Measurements from ENCODE around the gene ASCC1.

Gene ASCC1

DNA sequence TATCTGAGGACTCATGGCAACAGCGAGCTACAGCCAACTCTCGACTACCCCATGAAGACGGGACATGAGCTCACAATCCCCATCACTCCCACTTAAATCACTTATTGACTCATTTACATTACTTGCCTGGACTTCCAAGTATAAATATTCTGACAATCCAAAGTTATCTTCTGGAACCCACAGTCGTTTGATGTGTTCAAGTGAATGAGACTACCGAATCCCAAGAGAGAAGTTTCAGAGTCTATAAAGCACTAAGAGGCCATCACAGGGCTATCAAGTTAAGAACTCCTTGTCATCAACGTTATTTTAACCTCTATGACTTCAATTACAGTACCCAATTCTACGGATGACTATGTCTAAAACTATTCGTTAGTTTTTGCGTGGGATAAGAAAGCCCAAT lies 11.8 kb downstream of the ASCC1 start:
- no peak overlapping the region for H3K4me3 ChIP-seq (replicated peaks; ENCODE audit: low read depth, low read length)
- DNase-seq (ENCODE audit: low read depth) = no peak
- TF ChIP-seq, protein P1, sequence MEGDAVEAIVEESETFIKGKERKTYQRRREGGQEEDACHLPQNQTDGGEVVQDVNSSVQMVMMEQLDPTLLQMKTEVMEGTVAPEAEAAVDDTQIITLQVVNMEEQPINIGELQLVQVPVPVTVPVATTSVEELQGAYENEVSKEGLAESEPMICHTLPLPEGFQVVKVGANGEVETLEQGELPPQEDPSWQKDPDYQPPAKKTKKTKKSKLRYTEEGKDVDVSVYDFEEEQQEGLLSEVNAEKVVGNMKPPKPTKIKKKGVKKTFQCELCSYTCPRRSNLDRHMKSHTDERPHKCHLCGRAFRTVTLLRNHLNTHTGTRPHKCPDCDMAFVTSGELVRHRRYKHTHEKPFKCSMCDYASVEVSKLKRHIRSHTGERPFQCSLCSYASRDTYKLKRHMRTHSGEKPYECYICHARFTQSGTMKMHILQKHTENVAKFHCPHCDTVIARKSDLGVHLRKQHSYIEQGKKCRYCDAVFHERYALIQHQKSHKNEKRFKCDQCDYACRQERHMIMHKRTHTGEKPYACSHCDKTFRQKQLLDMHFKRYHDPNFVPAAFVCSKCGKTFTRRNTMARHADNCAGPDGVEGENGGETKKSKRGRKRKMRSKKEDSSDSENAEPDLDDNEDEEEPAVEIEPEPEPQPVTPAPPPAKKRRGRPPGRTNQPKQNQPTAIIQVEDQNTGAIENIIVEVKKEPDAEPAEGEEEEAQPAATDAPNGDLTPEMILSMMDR (IDR thresholded peaks at IDR 0.05; ENCODE audit: low read length, missing control alignments) = no peak

DNA sequence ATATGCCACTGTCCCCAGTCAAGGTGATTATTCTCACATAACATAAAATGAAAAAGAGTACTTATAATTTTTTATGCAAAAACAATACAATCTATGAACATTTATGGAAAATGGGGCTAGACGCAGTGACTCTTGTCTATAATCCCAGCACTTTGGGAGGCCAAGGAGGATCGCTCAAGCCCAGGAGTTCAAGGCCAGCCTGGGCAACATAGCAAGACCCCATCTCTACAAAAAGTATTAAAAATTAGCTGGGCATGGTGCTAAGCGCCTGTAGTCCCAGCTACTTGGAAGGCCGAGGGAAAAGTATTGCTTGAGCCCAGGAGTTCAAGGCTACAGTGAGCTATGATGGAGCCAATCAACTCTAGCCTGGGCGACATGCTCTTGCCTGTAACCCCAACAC lies 14.8 kb downstream of the ASCC1 start:
- TF ChIP-seq, protein P1 (IDR thresholded peaks at IDR 0.05; ENCODE audit: low read length, missing control alignments) = no peak
- no peak for DNase-seq (ENCODE audit: low read depth)
- no peak overlapping the region for H3K4me3 ChIP-seq (replicated peaks; ENCODE audit: low read depth, low read length)

DNA sequence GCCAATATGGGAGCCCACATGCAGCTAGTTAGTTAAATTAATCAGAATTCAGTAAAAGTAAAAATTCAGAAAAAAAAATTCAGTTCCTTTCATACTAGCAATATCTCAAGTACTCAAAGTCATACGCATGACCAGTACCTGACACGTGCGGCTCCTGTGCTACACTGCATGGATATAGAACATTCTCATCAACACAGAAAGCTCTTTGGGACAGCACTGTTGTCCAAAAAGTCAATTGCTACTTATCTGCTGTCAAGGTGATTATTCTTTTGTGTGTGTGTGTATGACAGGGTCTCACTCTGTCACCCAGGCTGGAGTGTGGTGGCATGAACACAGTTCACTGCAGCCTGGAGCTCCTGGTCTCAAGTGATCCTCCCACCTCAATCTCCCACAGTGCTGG lies 15.2 kb downstream of the ASCC1 start:
- TF ChIP-seq, protein P1 (IDR thresholded peaks at IDR 0.05; ENCODE audit: low read length, missing control alignments) = no peak
- no peak for DNase-seq (ENCODE audit: low read depth)
- H3K4me3 ChIP-seq (replicated peaks; ENCODE audit: low read depth, low read length) = no peak overlapping the region

DNA sequence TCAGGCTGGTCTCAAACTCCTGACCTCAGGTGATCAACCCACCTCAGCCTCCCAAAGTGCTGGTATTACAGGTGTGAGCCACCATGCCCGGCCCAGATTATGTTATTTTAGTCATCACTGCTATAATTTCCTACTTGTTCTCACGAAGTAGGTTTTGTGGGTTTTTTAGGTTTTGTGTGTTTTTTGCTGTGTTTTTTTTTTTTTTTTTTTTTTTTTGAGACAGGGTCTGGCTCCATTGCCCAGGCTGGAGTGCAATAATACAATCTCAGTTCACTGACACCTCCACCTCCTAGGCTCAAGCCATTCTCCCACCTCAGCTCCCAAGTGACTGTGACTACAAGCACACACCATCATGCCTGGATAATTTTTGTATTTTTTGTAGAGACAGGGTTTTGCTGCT lies 21.1 kb downstream of the ASCC1 start:
- no peak overlapping the region for H3K4me3 ChIP-seq (replicated peaks; ENCODE audit: low read depth, low read length)
- no peak for DNase-seq (ENCODE audit: low read depth)
- TF ChIP-seq, protein P1 (IDR thresholded peaks at IDR 0.05; ENCODE audit: low read length, missing control alignments) = no peak

DNA sequence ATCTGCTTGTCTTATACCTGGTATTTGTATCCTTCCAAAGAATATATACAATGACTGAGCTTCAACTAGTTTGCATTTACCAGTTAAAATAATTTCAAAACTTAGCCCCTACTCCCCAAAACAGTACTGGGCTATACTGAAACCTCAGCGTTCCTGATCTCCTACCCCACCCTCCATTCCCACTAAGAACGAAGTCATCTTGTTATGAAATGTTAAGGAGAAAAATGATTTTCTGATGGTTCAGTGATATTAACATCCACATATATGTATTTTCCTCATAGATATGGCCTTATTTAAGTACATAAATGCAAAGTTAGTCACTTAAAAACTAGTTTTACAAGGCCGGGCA lies 29.1 kb downstream of the ASCC1 start:
- TF ChIP-seq, protein P1 (IDR thresholded peaks at IDR 0.05; ENCODE audit: low read length, missing control alignments) = no peak
- peak overlapping the region; percentile 33 for H3K4me3 ChIP-seq (replicated peaks; ENCODE audit: low read depth, low read length)
- DNase-seq (ENCODE audit: low read depth) = no peak

DNA sequence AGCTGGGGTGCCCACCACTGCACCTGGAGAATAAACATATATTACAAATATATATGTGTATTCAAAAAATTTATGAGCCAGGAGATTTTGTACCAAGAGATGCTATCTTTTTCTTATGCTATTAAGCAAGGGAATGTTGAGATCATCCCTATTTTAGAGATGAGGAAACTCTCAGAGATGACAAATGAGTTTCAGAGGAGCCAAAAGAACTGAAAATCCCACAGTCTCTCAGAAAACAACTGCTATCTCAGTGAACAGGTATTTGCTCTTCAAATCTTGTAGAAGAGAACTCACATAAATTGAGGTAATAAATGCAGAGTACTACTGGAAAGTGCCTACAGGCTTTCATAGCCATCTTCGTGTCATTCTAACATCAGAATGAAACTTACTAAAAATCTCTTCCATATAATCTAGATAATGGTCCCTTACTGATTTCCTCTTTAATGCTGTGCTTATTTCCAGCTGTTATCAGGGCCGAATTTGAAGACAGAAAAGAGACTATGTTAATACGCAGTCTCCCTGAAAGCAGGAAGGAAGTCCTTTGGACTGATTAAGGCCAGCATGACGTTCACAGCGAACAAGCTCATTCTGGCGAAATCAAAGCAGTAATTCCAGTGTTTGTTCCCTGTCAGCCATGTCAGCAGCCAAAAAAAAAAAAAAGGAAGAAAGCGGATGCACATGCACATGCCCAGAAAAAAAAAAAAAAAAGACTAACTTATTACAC lies 29.7 kb downstream of the ASCC1 start:
- peak overlapping the region; percentile 33 for H3K4me3 ChIP-seq (replicated peaks; ENCODE audit: low read depth, low read length)
- peak; percentile 97 for DNase-seq (ENCODE audit: low read depth)
- TF ChIP-seq, protein P1 (IDR thresholded peaks at IDR 0.05; ENCODE audit: low read length, missing control alignments) = no peak

DNA sequence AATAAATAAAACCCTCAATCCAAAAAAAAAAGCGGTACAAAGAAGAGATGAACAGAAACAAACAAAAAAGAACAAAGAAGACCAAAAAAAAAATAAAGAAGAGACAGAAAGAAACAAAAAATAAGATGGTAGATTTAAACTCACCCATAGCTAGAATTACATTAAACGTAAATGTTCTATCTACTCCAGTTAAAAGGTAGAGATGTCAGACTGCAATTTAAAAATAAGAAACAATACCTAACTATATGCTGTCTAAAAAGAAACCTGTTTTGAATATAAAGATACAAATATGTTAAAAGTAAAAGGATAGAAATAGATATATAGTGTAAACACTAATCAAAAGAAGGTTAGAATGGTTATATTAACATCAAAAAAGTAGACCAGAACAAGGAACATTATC lies 31.9 kb downstream of the ASCC1 start:
- H3K4me3 ChIP-seq (replicated peaks; ENCODE audit: low read depth, low read length) = no peak overlapping the region
- TF ChIP-seq, protein P1 (IDR thresholded peaks at IDR 0.05; ENCODE audit: low read length, missing control alignments) = no peak
- no peak for DNase-seq (ENCODE audit: low read depth)

Data from fibroblast of pulmonary artery (primary cell).